GM08714 (cell line): ENCODE results near the gene CAMSAP2.

Experiments
- H3K4me3 ChIP-seq: fragments of 200-500 bp; sonication (Bioruptor generic); 2 replicates; pipeline ENCODE4 v1.5.1; 2014; ENCODE audit warnings: mild to moderate bottlenecking, low read length, inconsistent platforms
- ZNF274 ChIP-seq: IDR thresholded peaks from 2 replicates; pipeline ENCODE4 v1.6.1; 2012; ENCODE audit warnings: mild to moderate bottlenecking, low read depth, low read length

The CAMSAP2 gene, protein sequence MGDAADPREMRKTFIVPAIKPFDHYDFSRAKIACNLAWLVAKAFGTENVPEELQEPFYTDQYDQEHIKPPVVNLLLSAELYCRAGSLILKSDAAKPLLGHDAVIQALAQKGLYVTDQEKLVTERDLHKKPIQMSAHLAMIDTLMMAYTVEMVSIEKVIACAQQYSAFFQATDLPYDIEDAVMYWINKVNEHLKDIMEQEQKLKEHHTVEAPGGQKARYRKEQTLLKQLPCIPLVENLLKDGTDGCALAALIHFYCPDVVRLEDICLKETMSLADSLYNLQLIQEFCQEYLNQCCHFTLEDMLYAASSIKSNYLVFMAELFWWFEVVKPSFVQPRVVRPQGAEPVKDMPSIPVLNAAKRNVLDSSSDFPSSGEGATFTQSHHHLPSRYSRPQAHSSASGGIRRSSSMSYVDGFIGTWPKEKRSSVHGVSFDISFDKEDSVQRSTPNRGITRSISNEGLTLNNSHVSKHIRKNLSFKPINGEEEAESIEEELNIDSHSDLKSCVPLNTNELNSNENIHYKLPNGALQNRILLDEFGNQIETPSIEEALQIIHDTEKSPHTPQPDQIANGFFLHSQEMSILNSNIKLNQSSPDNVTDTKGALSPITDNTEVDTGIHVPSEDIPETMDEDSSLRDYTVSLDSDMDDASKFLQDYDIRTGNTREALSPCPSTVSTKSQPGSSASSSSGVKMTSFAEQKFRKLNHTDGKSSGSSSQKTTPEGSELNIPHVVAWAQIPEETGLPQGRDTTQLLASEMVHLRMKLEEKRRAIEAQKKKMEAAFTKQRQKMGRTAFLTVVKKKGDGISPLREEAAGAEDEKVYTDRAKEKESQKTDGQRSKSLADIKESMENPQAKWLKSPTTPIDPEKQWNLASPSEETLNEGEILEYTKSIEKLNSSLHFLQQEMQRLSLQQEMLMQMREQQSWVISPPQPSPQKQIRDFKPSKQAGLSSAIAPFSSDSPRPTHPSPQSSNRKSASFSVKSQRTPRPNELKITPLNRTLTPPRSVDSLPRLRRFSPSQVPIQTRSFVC (N-terminal part only)

GRCh38 chr1:200738327-200738948 is at the start of gene CAMSAP2:
Gene CAMSAP2, plus strand, starts transcription at chr1:200738893. Its CDS starts 935 bp downstream, at chr1:200739828.
- H3K4me3 ChIP-seq = peak within 1 kb of the TSS; percentile 78
- TF ChIP-seq ZNF274 = no peak

DNA sequence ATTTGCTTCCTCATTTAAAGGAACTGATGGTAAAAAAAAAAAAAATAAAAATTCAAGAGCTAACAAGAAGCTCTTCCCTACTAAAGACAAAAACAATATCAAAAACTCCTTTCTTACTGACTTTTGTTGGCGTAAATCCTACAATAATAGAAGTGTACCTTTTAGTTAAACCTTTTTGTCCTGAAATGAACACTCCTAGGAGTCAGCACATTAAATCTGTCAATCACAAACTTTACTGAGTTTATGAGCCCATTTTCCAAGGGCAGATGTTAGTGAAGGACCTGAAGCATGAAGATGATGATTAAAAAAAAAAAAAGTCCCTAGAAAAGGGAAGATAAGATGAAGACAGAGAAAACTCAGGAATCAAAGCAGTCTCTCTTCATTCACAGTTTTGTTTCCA is 46.4 kb upstream of the CAMSAP2 start:
- TF ChIP-seq ZNF274 = no peak
- no peak overlapping the region for H3K4me3 ChIP-seq

- H3K4me3 ChIP-seq = no peak overlapping the region
- TF ChIP-seq ZNF274 = no peak
Measured at GRCh38 chr1:200693327-200693726, 45.4 kb upstream of the CAMSAP2 start.

- no peak overlapping the region for H3K4me3 ChIP-seq
Measured at GRCh38 chr1:200694738-200695137, 44.0 kb upstream of the CAMSAP2 start.

DNA sequence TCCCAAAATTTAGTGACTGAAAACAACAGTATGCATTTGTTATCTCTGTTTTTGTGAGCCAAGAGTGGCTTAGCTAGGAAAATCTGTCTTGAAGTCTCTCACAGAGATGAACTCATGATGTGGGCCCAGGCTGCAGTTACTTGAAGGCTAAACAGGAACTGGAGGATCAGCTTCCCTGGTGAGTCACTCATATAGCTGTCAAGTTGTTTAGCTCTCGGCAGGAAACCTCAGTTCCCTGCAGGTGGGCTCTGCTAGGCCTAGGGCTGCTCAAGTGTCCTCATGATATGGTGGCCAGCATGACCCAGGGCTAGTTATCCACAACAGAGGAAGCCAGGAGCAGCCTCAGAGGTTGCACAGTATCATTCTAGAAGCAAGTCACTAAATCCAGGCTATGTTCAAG is 38.8 kb upstream of the CAMSAP2 start:
- no peak overlapping the region for H3K4me3 ChIP-seq
- no peak for TF ChIP-seq ZNF274

More at GRCh38 chr1:200694738-200695137, 44.0 kb upstream of the CAMSAP2 start:
- TF ChIP-seq ZNF274 = no peak

- no peak overlapping the region for H3K4me3 ChIP-seq
- no peak for TF ChIP-seq ZNF274
Measured at GRCh38 chr1:200704986-200705500, 33.6 kb upstream of the CAMSAP2 start.

DNA sequence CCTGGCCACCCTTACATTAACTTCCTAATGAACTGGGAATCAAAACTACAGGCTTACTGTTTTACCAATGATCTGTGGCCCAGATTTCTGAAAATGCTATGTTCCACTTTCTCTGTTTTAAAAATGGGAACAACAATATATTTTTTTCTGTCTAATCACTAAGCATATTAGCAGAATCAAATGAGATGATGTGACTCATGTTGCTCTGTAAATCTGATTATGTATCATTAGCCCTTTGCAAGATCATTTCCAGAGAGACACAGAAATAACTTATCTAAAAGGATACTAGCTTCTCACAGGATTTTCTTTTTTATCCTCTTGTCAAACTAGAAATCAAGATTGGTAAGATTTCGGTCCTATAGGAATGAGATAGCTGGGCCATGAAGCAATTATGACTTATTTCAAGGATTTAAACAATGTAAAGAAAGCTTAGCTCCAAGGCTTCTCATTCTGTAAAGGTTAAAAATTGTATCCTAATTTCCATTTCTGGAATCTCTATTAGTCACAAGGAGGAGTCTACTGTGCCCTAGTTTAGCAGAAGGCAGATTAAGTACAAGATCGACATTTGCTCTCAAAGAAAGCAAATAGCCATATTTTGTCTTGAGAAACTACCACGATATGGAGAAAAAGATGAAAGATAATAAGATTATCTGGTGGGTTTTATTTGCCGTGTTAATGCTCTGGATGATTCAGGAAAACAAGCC is 32.4 kb upstream of the CAMSAP2 start:
- no peak overlapping the region for H3K4me3 ChIP-seq
- TF ChIP-seq ZNF274 = no peak

DNA sequence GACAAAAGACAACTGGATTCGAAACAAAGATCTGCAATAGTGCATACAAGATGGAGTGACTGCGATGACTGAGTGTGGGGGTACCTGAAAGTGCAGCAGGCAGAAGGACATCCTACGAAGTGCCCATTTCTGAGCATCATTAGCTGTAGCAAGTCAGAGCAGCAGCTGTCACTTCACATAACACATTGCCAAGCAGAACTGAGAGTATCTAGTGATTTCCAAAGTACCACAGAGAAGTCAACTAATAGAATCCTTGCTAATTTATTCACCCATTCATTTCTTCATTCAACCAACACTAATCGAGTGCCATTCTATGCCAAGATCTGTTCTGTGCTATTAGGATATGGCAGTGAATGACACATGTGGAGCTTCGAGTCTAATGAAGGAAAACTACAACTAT is 31.6 kb upstream of the CAMSAP2 start:
- TF ChIP-seq ZNF274 = no peak
- no peak overlapping the region for H3K4me3 ChIP-seq

DNA sequence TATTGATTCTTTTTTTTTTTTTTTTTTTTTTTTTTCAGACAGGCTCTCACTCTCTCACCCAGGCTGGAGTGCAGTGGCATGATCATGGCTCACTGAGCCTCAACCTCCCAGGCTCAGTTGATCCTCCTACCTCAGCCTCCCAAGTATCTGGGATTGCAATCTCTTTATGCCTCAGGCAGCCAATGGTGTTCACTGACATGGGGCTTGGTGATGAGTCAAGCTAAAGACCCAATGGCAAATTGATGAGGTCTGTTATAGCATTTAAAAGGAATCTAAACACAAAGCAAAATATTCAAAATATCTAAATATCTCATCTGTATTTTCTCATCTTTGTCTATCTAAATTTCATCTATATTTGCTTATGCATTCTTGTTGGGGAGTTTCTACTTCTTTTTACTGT is 30.5 kb upstream of the CAMSAP2 start:
- no peak overlapping the region for H3K4me3 ChIP-seq
- TF ChIP-seq ZNF274 = no peak

DNA sequence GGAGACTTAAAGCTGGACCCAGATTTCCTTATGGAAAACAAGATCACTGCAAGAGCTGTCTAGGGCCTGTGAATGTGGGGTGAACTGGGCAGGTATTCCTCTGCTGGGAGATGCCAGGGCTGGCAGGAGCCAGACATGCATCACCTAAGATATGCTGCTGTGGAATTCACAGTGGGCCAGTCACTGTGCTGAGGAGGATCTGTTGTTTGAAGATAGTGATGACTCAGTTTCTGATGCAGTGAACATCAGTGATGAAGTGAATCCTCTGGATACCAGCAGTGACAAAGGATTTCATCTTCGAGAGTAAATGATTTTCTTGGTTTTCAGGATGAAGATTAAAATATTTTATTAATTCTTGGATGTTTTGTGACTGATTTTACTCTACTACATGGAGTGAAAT is 29.9 kb upstream of the CAMSAP2 start:
- H3K4me3 ChIP-seq = no peak overlapping the region
- no peak for TF ChIP-seq ZNF274

DNA sequence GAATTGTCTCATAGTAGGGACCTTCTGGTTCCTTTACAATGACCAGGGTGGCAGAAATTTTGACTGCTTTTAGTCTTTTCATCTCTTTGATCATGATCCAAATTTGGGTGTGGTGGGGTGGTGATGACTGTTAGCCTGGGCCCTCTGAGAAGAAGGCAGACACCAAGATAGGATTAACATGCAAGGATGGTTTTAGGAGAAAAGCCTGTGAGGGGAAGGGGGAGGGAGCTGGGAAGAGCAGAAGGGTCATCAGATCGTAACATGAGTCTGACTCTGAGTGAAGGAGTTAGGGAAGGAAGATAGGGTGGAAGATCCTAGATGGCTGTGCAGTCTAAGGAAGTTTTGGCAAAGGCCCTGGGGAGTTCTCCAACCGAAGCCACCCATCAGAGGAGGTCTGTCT is 28.5 kb upstream of the CAMSAP2 start:
- no peak overlapping the region for H3K4me3 ChIP-seq
- TF ChIP-seq ZNF274 = no peak

GRCh38 chr1:200714504-200715187 is 24.0 kb upstream of the CAMSAP2 start:
- no peak for TF ChIP-seq ZNF274
- H3K4me3 ChIP-seq = no peak overlapping the region

DNA sequence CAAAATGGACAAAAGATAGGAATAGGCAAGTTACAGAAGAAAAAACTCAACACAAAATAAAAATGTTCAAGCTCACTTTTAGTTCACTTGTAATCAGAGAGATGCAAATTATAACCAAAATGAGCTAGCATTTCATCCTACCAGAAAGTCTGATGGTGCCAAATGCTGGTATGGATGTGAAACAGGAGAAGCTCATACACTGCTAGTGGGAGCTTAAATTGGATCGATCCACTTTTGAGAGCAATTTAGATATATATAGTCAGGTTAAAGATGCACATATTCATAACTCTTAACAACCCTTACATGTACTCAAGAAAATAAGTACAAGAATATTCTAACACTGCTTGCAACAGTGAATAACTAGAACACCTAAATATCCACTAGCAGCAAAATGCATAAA is 18.5 kb upstream of the CAMSAP2 start:
- TF ChIP-seq ZNF274 = no peak
- no peak overlapping the region for H3K4me3 ChIP-seq
